Left ventricle myocardium inferior (tissue), 1 donor: ENCODE measurements around the gene KAT7. TPM values are rescaled to one million over a fixed set of nuclear protein-coding genes. Genes with fewer than 3 reads are reported as not detected.
A peak's percentile ranks its signal among the peaks of the same experiment; 100 is the strongest.
"Not testable (repeated sequence)": the region's sequence is repeated elsewhere in the genome, so short reads cannot be mapped to it uniquely, and the experiment has no call there.

ENCODE experiments used
- DNase-seq: peaks from one replicate; pipeline ENCODE4 v3.0.0-alpha.2; 2020
- H3K27ac ChIP-seq: fragments of 200-600 bp; replicated peaks from 2 replicates; pipeline ENCODE4 v1.8.0; 2021
- H3K27me3 ChIP-seq: fragments of 200-600 bp; 2 replicates; pipeline ENCODE4 v1.8.0; 2021; ENCODE audit warnings: low read depth
- H3K36me3 ChIP-seq: fragments of 200-600 bp; 2 replicates; pipeline ENCODE4 v1.8.0; 2021
- H3K4me1 ChIP-seq: fragments of 200-600 bp; 2 replicates; pipeline ENCODE4 v1.8.0; 2021
- H3K4me3 ChIP-seq: fragments of 200-600 bp; 2 replicates; pipeline ENCODE4 v1.8.0; 2021; ENCODE audit warnings: mild to moderate bottlenecking, moderate library complexity
- H3K9me3 ChIP-seq: fragments of 200-600 bp; replicated peaks from 2 replicates; pipeline ENCODE4 v1.8.0; 2021
- CTCF ChIP-seq: fragments of 200-600 bp; IDR thresholded peaks from 2 replicates; pipeline ENCODE4 v1.8.0; 2021; ENCODE audit warnings: antibody characterized with exemption, mild to moderate bottlenecking, borderline replicate concordance
- intact Hi-C: fragments of 100-400 bp; cut with micrococcal nuclease; formaldehyde crosslinking; loops from one replicate; pipeline ENCODE4 v1.11.0; 2022
- total RNA-seq: library from RNA; stranded (reverse); fragmentation: NEBNext Ultra II Directional; extraction: Animal tissue kit (Norgen Biotek cat#: 25700); gene quantifications from one replicate; pipeline ENCODE4 v1.2.1, GENCODE V29; 2021
- donor health status: DM: no; HTN: yes; CAD: no; lungs with severe emphysema.

KAT7 gene
- total RNA-seq, 1 donor from 2014 or later: 52.6 TPM

- Histone ChIP-seq H3K9me3 (no peaks in the 10 kb centered on the region), H3K27me3 (no peaks in the 10 kb centered on the region), H3K4me1 (peaks cover 88% of the 10 kb centered on the region), H3K27ac (peak overlapping the region; percentile 60), H3K36me3 (no peaks in the 10 kb centered on the region), H3K4me3 (no peak overlapping the region)
- intact Hi-C loops: no loop called here
- no peak for DNase-seq
- no peak for TF ChIP-seq CTCF
Observed at GRCh38 chr17:49756323-49757150, 31.9 kb upstream of the KAT7 start.

GRCh38 chr17:49757151-49757777 is 31.2 kb upstream of the KAT7 start:
- Histone ChIP-seq H3K9me3 (no peaks in the 10 kb centered on the region), H3K27me3 (no peaks in the 10 kb centered on the region), H3K27ac (peak overlapping the region; percentile 60), H3K4me3 (no peak overlapping the region), H3K4me1 (peaks cover 88% of the 10 kb centered on the region), H3K36me3 (no peaks in the 10 kb centered on the region)
- no peak for DNase-seq
- intact Hi-C loops: no loop called here
- TF ChIP-seq CTCF: no peak

DNA sequence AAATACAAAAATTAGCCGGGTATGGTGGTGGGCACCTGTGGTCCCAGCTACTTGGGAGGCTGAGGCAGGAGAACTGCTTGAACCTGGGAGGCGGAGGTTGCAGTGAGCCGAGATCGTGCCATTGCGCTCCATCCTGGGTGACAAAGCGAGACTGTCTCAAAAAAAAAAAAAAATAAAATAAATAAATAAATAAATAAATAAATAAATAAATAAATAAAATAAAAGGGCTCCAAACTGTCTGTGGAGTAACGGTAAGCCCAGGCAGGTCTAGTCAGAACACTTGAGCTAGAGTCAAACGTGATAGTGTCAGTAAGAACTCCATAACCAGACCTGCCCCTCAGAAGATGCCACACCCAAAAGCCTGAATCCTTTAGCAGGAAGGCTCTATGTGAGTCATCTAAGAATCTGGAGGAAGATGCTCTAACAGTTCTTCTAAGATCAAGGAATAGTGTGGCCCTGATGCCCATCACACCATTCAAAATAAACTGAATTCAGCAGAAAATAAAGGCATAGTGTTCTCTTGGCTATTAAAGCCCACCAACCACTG is 29.9 kb upstream of the KAT7 start:
- H3K27ac ChIP-seq: peak overlapping the region; percentile 17
- intact Hi-C loops: not testable (repeated sequence)

GRCh38 chr17:49759203-49759602 is 29.3 kb upstream of the KAT7 start:
- peaks cover 86% of the 10 kb centered on the region for H3K4me1 ChIP-seq
- intact Hi-C loops: no loop called here
- H3K9me3 ChIP-seq: no peaks in the 10 kb centered on the region
- TF ChIP-seq CTCF: no peak
- H3K4me3 ChIP-seq: no peak overlapping the region
- no peaks in the 10 kb centered on the region for H3K27me3 ChIP-seq
- DNase-seq: no peak
- no peaks in the 10 kb centered on the region for H3K36me3 ChIP-seq
- peak overlapping the region; percentile 17 for H3K27ac ChIP-seq

More for the DNA sequence above, 29.9 kb upstream of the KAT7 start:
- H3K9me3 ChIP-seq, H3K36me3 ChIP-seq, H3K27me3 ChIP-seq, DNase-seq, H3K4me3 ChIP-seq: not testable (repeated sequence)
- peaks cover 88% of the 10 kb centered on the region for H3K4me1 ChIP-seq

GRCh38 chr17:49760296-49760695 is 28.2 kb upstream of the KAT7 start:
- no peaks in the 10 kb centered on the region for H3K27me3 ChIP-seq
- no peak overlapping the region for H3K27ac ChIP-seq
- H3K4me3 ChIP-seq: no peak overlapping the region
- H3K36me3 ChIP-seq: no peaks in the 10 kb centered on the region
- no peaks in the 10 kb centered on the region for H3K9me3 ChIP-seq
- DNase-seq: no peak
- TF ChIP-seq CTCF: no peak
- intact Hi-C loops: no loop called here
- H3K4me1 ChIP-seq: peaks cover 82% of the 10 kb centered on the region
